Measurements from ENCODE around the gene CAPS. TPM values are rescaled to one million over a fixed set of nuclear protein-coding genes. Genes with fewer than 3 reads are reported as not detected.
A peak's percentile ranks its signal among the peaks of the same experiment; 100 is the strongest.

Gene CAPS
- total and polyA plus RNA-seq, 4 donors: 90.2 to 360 (median 223) TPM

- WGBS, 2 donors: 91 to 93% methylated on average over 13 of the region's 13 CpGs
- TF ChIP-seq, protein P1, sequence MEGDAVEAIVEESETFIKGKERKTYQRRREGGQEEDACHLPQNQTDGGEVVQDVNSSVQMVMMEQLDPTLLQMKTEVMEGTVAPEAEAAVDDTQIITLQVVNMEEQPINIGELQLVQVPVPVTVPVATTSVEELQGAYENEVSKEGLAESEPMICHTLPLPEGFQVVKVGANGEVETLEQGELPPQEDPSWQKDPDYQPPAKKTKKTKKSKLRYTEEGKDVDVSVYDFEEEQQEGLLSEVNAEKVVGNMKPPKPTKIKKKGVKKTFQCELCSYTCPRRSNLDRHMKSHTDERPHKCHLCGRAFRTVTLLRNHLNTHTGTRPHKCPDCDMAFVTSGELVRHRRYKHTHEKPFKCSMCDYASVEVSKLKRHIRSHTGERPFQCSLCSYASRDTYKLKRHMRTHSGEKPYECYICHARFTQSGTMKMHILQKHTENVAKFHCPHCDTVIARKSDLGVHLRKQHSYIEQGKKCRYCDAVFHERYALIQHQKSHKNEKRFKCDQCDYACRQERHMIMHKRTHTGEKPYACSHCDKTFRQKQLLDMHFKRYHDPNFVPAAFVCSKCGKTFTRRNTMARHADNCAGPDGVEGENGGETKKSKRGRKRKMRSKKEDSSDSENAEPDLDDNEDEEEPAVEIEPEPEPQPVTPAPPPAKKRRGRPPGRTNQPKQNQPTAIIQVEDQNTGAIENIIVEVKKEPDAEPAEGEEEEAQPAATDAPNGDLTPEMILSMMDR (IDR thresholded peaks at IDR 0.05; ENCODE audit: control extremely low read depth, extremely low read depth): no peak
- Histone ChIP-seq H3K9ac (ENCODE audit: insufficient read depth in 1 of 2, low read length in 2 of 2) (no peak overlapping the region), H3K27me3 (ENCODE audit: control insufficient read depth in 3 of 3, insufficient read depth in 3 of 3, low read length in 2 of 3) (no peaks in the 10 kb centered on the region), H3K4me1 (ENCODE audit: control insufficient read depth in 5 of 5, insufficient read depth in 5 of 5, low read length in 5 of 5) (peaks cover 0 to 23% (median 4%) of the 10 kb centered on the region in 5 donors), H3K36me3 (ENCODE audit: control insufficient read depth in 4 of 4, insufficient read depth in 4 of 4, low read length in 4 of 4) (peaks cover 13 to 72% (median 52%) of the 10 kb centered on the region in 4 donors), H3K4me3 (no peak overlapping the region), H3K27ac (ENCODE audit: low read depth in 1 of 2, low read length in 1 of 2) (no peak overlapping the region), H3K9me3 (ENCODE audit: control insufficient read depth in 4 of 4, insufficient read depth in 3 of 4, low read length in 3 of 4) (no peaks in the 10 kb centered on the region)
- no peak for DNase-seq
- no peak for ATAC-seq (ENCODE audit: insufficient read depth, low FRiP score)
These were observed 15.1 kb downstream of the CAPS start for GRCh38 chr19:5929179-5929578.

GRCh38 chr19:5929625-5930024 is 15.6 kb downstream of the CAPS start:
- H3K4me3 ChIP-seq: no peak overlapping the region
- no peak overlapping the region for H3K9ac ChIP-seq (ENCODE audit: insufficient read depth in 1 of 2, low read length in 2 of 2)
- no peaks in the 10 kb centered on the region for H3K27me3 ChIP-seq (ENCODE audit: control insufficient read depth in 3 of 3, insufficient read depth in 3 of 3, low read length in 2 of 3)
- no peaks in the 10 kb centered on the region for H3K9me3 ChIP-seq (ENCODE audit: control insufficient read depth in 4 of 4, insufficient read depth in 3 of 4, low read length in 3 of 4)
- H3K27ac ChIP-seq (ENCODE audit: low read depth in 1 of 2, low read length in 1 of 2): no peak overlapping the region
- TF ChIP-seq, protein P1 (IDR thresholded peaks at IDR 0.05; ENCODE audit: control extremely low read depth, extremely low read depth): no peak
- DNase-seq (no peak), ATAC-seq (ENCODE audit: insufficient read depth, low FRiP score) (no peak)
- 91 to 96% methylated on average over 14 of the region's 14 CpGs for WGBS, 2 donors
- H3K4me1 ChIP-seq (ENCODE audit: control insufficient read depth in 5 of 5, insufficient read depth in 5 of 5, low read length in 5 of 5): peaks cover 0 to 27% (median 8%) of the 10 kb centered on the region in 5 donors
- H3K36me3 ChIP-seq (ENCODE audit: control insufficient read depth in 4 of 4, insufficient read depth in 4 of 4, low read length in 4 of 4): peaks cover 10 to 71% (median 47%) of the 10 kb centered on the region in 4 donors

GRCh38 chr19:5931251-5931650 is 17.2 kb downstream of the CAPS start:
- Histone ChIP-seq H3K4me1 (ENCODE audit: control insufficient read depth in 5 of 5, insufficient read depth in 5 of 5, low read length in 5 of 5) (peaks cover 0 to 44% (median 24%) of the 10 kb centered on the region in 5 donors), H3K9ac (ENCODE audit: insufficient read depth in 1 of 2, low read length in 2 of 2) (no peak overlapping the region), H3K9me3 (ENCODE audit: control insufficient read depth in 4 of 4, insufficient read depth in 3 of 4, low read length in 3 of 4) (no peaks in the 10 kb centered on the region), H3K4me3 (no peak overlapping the region), H3K36me3 (ENCODE audit: control insufficient read depth in 4 of 4, insufficient read depth in 4 of 4, low read length in 4 of 4) (peaks cover 10 to 66% (median 36%) of the 10 kb centered on the region in 4 donors), H3K27ac (ENCODE audit: low read depth in 1 of 2, low read length in 1 of 2) (no peak overlapping the region), H3K27me3 (ENCODE audit: control insufficient read depth in 3 of 3, insufficient read depth in 3 of 3, low read length in 2 of 3) (no peaks in the 10 kb centered on the region)
- ATAC-seq (ENCODE audit: insufficient read depth, low FRiP score) (no peak), DNase-seq (no peak)
- TF ChIP-seq, protein P1 (IDR thresholded peaks at IDR 0.05; ENCODE audit: control extremely low read depth, extremely low read depth): no peak
- WGBS, 2 donors: 94 to 95% methylated on average over 11 of the region's 11 CpGs

GRCh38 chr19:5932146-5932545 is 18.1 kb downstream of the CAPS start:
- Histone ChIP-seq H3K4me1 (ENCODE audit: control insufficient read depth in 5 of 5, insufficient read depth in 5 of 5, low read length in 5 of 5) (peaks cover 0 to 53% (median 28%) of the 10 kb centered on the region in 5 donors), H3K36me3 (ENCODE audit: control insufficient read depth in 4 of 4, insufficient read depth in 4 of 4, low read length in 4 of 4) (peaks cover 10 to 59% (median 36%) of the 10 kb centered on the region in 4 donors), H3K27ac (ENCODE audit: low read depth in 1 of 2, low read length in 1 of 2) (no peak overlapping the region), H3K4me3 (no peak overlapping the region), H3K9me3 (ENCODE audit: control insufficient read depth in 4 of 4, insufficient read depth in 3 of 4, low read length in 3 of 4) (no peaks in the 10 kb centered on the region), H3K27me3 (ENCODE audit: control insufficient read depth in 3 of 3, insufficient read depth in 3 of 3, low read length in 2 of 3) (no peaks in the 10 kb centered on the region), H3K9ac (ENCODE audit: insufficient read depth in 1 of 2, low read length in 2 of 2) (no peak overlapping the region)
- TF ChIP-seq, protein P1 (IDR thresholded peaks at IDR 0.05; ENCODE audit: control extremely low read depth, extremely low read depth): no peak
- 91 to 92% methylated on average over 18 of the region's 18 CpGs for WGBS, 2 donors
- peak; percentile 56 to 81 (median 63) for DNase-seq
- ATAC-seq (ENCODE audit: insufficient read depth, low FRiP score): no peak
